SK-N-SH (cell line): Measurements from ENCODE around the gene USP32. TPM values are rescaled to one million over a fixed set of nuclear protein-coding genes. Genes with fewer than 3 reads are reported as not detected.

Experiments
- CTCF ChIA-PET: fragments of 300-600, 350-600 bp; formaldehyde crosslinking; extraction: SDS; loops from one replicate; lab custom pipeline; 2021; lab: Yijun Ruan, JAX
- POLR2A ChIA-PET: fragments of 350-600 bp; sonication (Branson Sonifier 250); formaldehyde crosslinking; extraction: SDS; loops from one replicate; lab custom pipeline; 2020; ENCODE audit warnings: antibody characterized with exemption, inconsistent platforms; lab: Yijun Ruan, JAX
- DNase-seq: peaks from one replicate; pipeline ENCODE4 v3.0.0; 2012
- H2AFZ ChIP-seq: fragments of 200-600 bp; sonication (generic); 2 replicates; pipeline ENCODE4 v1.8.1; 2016; ENCODE audit warnings: antibody characterized with exemption, mild to moderate bottlenecking, low read depth
- H3F3A ChIP-seq: fragments of 200-600 bp; sonication (generic); replicated peaks from 2 replicates; pipeline ENCODE3; 2016; ENCODE audit warnings: antibody characterized with exemption, mild to moderate bottlenecking; ENCODE audit not compliant: insufficient read depth
- H3K27ac ChIP-seq, 2 experiments: fragments of 200-500 bp in 1 of 2; fragments of 200-600 bp in 1 of 2; sonication (Bioruptor generic) in 1 of 2; sonication (generic), shearing (Covaris generic) in 1 of 2; 2 replicates each; pipeline versions ENCODE4 v1.5.1 to v1.6.1; 2014 to 2016; ENCODE audit warnings: low read depth in 2 of 2, inconsistent platforms in 1 of 2, low read length in 1 of 2, mild to moderate bottlenecking in 1 of 2, mixed read lengths in 1 of 2
- H3K27me3 ChIP-seq: fragments of 200-600 bp; sonication (generic), shearing (Covaris generic); 2 replicates; pipeline ENCODE4 v1.6.1; 2016; ENCODE audit warnings: mixed run types; ENCODE audit not compliant: insufficient read depth
- H3K36me3 ChIP-seq, 2 experiments: fragments of 200-500 bp in 1 of 2; fragments of 200-600 bp in 1 of 2; sonication (Bioruptor generic) in 1 of 2; sonication (generic) in 1 of 2; replicated peaks in 1 of 2; 2 replicates each; pipeline versions ENCODE3 to v1.5.1; 2014 to 2016; ENCODE audit warnings: low read length in 1 of 2, mild to moderate bottlenecking in 1 of 2; ENCODE audit not compliant: insufficient read depth in 2 of 2, control insufficient read depth in 1 of 2
- H3K4me1 ChIP-seq, 2 experiments: fragments of 200-500 bp in 1 of 2; fragments of 200-600 bp in 1 of 2; sonication (Bioruptor generic) in 1 of 2; sonication (generic), shearing (Covaris generic) in 1 of 2; 2 replicates each; pipeline versions ENCODE4 v1.5.1 to v1.6.1; 2014 to 2016; ENCODE audit warnings: low read depth in 1 of 2, low read length in 1 of 2, mixed run types in 1 of 2; ENCODE audit not compliant: insufficient read depth in 2 of 2, control insufficient read depth in 1 of 2
- H3K4me2 ChIP-seq: fragments of 200-600 bp; sonication (generic), shearing (Covaris generic); 2 replicates; pipeline ENCODE4 v1.6.1; 2017; ENCODE audit warnings: mixed run types
- H3K4me3 ChIP-seq, 2 experiments: fragments of 200-500 bp in 1 of 2; fragments of 200-600 bp in 1 of 2; sonication (Bioruptor generic) in 1 of 2; sonication (generic), shearing (Covaris generic) in 1 of 2; 2 replicates each; pipeline versions ENCODE4 v1.5.1 to v1.8.1; 2014 to 2016; ENCODE audit warnings: low read depth in 2 of 2, inconsistent platforms in 1 of 2, low read length in 1 of 2, mild to moderate bottlenecking in 1 of 2, mixed read lengths in 1 of 2, moderate library complexity in 1 of 2
- H3K79me2 ChIP-seq: fragments of 200-600 bp; sonication (generic); 2 replicates; pipeline ENCODE4 v1.8.1; 2017; ENCODE audit warnings: mild to moderate bottlenecking; ENCODE audit not compliant: insufficient read depth
- H3K9ac ChIP-seq: fragments of 200-600 bp; sonication (generic); 2 replicates; pipeline ENCODE4 v1.6.1; 2017; ENCODE audit warnings: mixed run types
- H3K9me2 ChIP-seq: fragments of 200-600 bp; sonication (generic); 2 replicates; pipeline ENCODE4 v1.6.1; 2017; ENCODE audit warnings: mixed run types
- H3K9me3 ChIP-seq: fragments of 200-600 bp; sonication (generic); 2 replicates; pipeline ENCODE4 v1.6.1; 2017; ENCODE audit warnings: mixed run types, mild to moderate bottlenecking, moderate library complexity
- H4K20me1 ChIP-seq: fragments of 200-600 bp; sonication (generic); 2 replicates; pipeline ENCODE4 v1.6.1; 2017; ENCODE audit warnings: mild to moderate bottlenecking, mixed run types; ENCODE audit not compliant: insufficient read depth
- CHD2 ChIP-seq: fragments of 150-350 bp; IDR thresholded peaks from 2 replicates; pipeline ENCODE4 v1.6.1; 2018; ENCODE audit warnings: low read length; ENCODE audit not compliant: partially characterized antibody
- CTCF ChIP-seq: fragments of 200-600 bp; sonication (generic); IDR thresholded peaks from 2 replicates; pipeline ENCODE4 v1.6.1; 2017; ENCODE audit warnings: antibody characterized with exemption, mild to moderate bottlenecking, moderate library complexity
- EP300 ChIP-seq, 2 experiments: IDR thresholded peaks; 2 replicates each; pipeline versions ENCODE4 v1.4.0 to v1.6.1; 2012; ENCODE audit warnings: borderline replicate concordance in 1 of 2, low read depth in 1 of 2, low read length in 1 of 2
- FOSL2 ChIP-seq: IDR thresholded peaks from 2 replicates; pipeline ENCODE4 v1.4.0; 2012; ENCODE audit warnings: low read depth, mild to moderate bottlenecking, moderate library complexity, borderline replicate concordance
- FOXJ3 ChIP-seq: sonication (generic); formaldehyde crosslinking; IDR thresholded peaks from 2 replicates; pipeline ENCODE4 v1.5.1; 2020; ENCODE audit warnings: mild to moderate bottlenecking, missing genetic modification reagents
- GATA2 ChIP-seq: sonication (generic); formaldehyde crosslinking; IDR thresholded peaks from 2 replicates; pipeline ENCODE4 v1.5.0; 2020; ENCODE audit warnings: mild to moderate bottlenecking, missing genetic modification reagents
- JUND ChIP-seq: IDR thresholded peaks from 2 replicates; pipeline ENCODE4 v1.4.0; 2012
- MEF2A ChIP-seq: IDR thresholded peaks from 2 replicates; pipeline ENCODE4 v1.4.0; 2012; ENCODE audit warnings: low read depth, borderline replicate concordance
- NRF1 ChIP-seq: IDR thresholded peaks from 2 replicates; pipeline ENCODE4 v1.6.1; 2012; ENCODE audit warnings: low read depth, mild to moderate bottlenecking, low read length
- PBX3 ChIP-seq: IDR thresholded peaks from 2 replicates; pipeline ENCODE4; 2012
- RAD21 ChIP-seq: IDR thresholded peaks from 2 replicates; pipeline ENCODE4 v1.6.1; 2012; ENCODE audit warnings: mild to moderate bottlenecking, low read length
- REST ChIP-seq: IDR thresholded peaks from 2 replicates; pipeline ENCODE4 v1.6.1; 2012; ENCODE audit warnings: mild to moderate bottlenecking, low read depth, low read length, moderate library complexity
- RFX5 ChIP-seq: IDR thresholded peaks from 2 replicates; pipeline ENCODE4 v1.6.1; 2012; ENCODE audit warnings: mild to moderate bottlenecking, improper control_type of control experiment, low read length
- TAF1 ChIP-seq: IDR thresholded peaks from 2 replicates; pipeline ENCODE4 v1.6.1; 2012; ENCODE audit warnings: low read depth, mild to moderate bottlenecking, low read length, moderate library complexity, borderline replicate concordance
- TCF12 ChIP-seq: IDR thresholded peaks from 2 replicates; pipeline ENCODE4 v1.4.0; 2012
- TEAD4 ChIP-seq: IDR thresholded peaks from 2 replicates; pipeline ENCODE4 v1.4.0; 2012; ENCODE audit warnings: mild to moderate bottlenecking, borderline replicate concordance; ENCODE audit not compliant: insufficient read depth
- WGBS: methylation state at CpG from one replicate; pipeline ENCODE4 v1.1.6; 2017; ENCODE audit warnings: low lambda C conversion rate; 5-methylcytosine and 5-hydroxymethylcytosine counted together
- polyA plus RNA-seq, 3 experiments: library from polyadenylated mRNA; depleted of rRNA; stranded (reverse); fragments of >200 nt; gene quantifications; 2 replicates each; pipeline ENCODE4 v1.2.3, GENCODE V29; 2012
- TF ChIP-seq, protein P1 (sequence below): fragments of 150-350 bp; IDR thresholded peaks from 2 replicates; pipeline ENCODE4 v1.6.1; 2017; ENCODE audit warnings: antibody characterized with exemption, low read length, low read depth, borderline replicate concordance

Gene USP32
- polyA plus RNA-seq, 1 of the 3 experiments (the other 2 are of a cell fraction), result 25.6 TPM

DNA sequence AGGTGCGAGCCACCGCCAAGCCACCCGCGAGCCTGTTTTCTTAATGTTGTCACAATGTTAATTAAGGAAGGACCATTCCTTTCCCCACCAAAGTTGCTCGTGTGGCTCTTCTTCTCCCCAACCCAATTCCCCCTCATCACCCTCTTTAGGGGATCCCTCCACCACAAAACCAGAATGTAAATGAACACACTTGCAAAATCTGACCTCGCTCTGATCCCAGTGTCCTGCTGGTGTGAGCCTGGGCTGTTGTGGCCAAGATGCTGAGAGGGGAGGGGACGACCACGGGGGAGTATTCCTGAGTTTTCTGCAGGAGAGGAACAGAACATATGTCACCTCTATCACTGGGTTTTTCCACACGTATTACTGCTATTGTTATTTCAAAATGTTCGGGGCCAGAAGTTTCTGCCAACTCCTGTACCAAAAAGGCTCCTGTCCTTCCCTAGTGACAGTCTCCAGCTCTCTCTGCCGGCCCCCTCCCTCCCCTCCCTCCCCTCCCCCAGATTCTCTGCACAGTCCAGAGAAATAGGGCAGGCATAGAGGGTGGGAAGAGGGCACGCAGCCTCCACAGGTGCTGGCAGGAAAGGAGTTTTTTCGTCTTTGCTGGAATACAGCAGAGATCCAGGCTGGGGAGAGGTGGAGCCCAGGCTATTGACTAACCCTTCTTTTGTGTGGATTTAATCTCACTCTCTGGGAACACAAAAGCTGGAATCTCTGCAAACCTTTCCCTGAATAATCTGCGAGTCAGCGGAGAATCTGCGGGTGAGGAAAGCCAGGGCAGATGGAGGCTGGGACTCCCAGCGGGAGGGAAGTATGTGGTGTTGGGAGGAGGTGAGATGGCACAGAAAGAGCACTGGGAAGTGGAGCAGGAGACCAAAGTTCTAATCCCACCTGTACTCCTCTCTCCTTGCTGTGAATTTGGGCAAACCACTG, 246.7 kb downstream of the USP32 start:
- Histone ChIP-seq H3K27ac (no peak overlapping the region), H3K9me3 (no peaks in the 10 kb centered on the region), H3F3A (peaks cover 9% of the 10 kb centered on the region), H2AFZ (peak overlapping the region; percentile 9; the same call in 1 of the 2 replicates), H3K36me3 (no peaks in the 10 kb centered on the region), H4K20me1 (no peaks in the 10 kb centered on the region)
- TF ChIP-seq PBX3 (0 out of 2 replicates have a peak, but pooled peaks have one; percentile 6), RAD21 (no peak), MEF2A (no peak), GATA2 (CRISPR knock-in tag) (no peak), RFX5 (no peak), FOSL2 (no peak), REST (no peak), TAF1 (no peak), NRF1 (no peak), FOXJ3 (no peak), JUND (no peak), TCF12 (peak; percentile 65; the same call in 1 of the 2 replicates), TEAD4 (no peak), CHD2 (no peak), EP300 (IDR thresholded peaks at IDR 0.05; ENCODE audit: borderline replicate concordance in 1 of 2, low read depth in 1 of 2, low read length in 1 of 2) (no peak), CTCF (no peak)
- TF ChIP-seq, protein P1, sequence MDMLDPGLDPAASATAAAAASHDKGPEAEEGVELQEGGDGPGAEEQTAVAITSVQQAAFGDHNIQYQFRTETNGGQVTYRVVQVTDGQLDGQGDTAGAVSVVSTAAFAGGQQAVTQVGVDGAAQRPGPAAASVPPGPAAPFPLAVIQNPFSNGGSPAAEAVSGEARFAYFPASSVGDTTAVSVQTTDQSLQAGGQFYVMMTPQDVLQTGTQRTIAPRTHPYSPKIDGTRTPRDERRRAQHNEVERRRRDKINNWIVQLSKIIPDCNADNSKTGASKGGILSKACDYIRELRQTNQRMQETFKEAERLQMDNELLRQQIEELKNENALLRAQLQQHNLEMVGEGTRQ, result no peak
- TF ChIP-seq, all 33 proteins: peak for 2
- Histone ChIP-seq H3K9ac (no peak overlapping the region), H3K79me2 (no peaks in the 10 kb centered on the region), H3K4me2 (no peak overlapping the region), H3K9me2 (no peaks in the 10 kb centered on the region), H3K4me3 (no peak overlapping the region), H3K27me3 (peaks cover 13% of the 10 kb centered on the region), H3K4me1 (peaks cover 9 to 20% of the 10 kb centered on the region in 2 experiments; a peak in 3 of 4 replicates)
- POLR2A ChIA-PET, result no interaction called here
- 62% methylated on average over 17 of the region's 17 CpGs for WGBS
- CTCF ChIA-PET, result interaction anchor here (1.3 to 1.4 kb wide), 2 partner anchors 291 to 294 kb away, joined by 3 to 5 read pairs; no protein-coding TSS in a partner anchor
- peak; percentile 33 for DNase-seq
